HCT116 (cell line): ENCODE measurements around the gene DYNLT2. TPM values are rescaled to one million over a fixed set of nuclear protein-coding genes. Genes with fewer than 3 reads are reported as not detected.

Source experiments
- ATAC-seq: fragments of 200-7000 bp; cut with Tn5 transposase; 2 replicates; pipeline ENCODE4 v1.9.1; 2020; ENCODE audit warnings: mild to moderate bottlenecking, moderate library complexity
- BruUV-seq: library from RNA; stranded (reverse); fragments of 400-500 nt; replicated peaks from 2 replicates; lab custom pipeline; 2021; lab: Mats Ljungman, UMichigan
- CTCF ChIA-PET: fragments of 300-600 bp; sonication (Branson Sonifier 250); formaldehyde crosslinking; loops from one replicate; lab custom pipeline; 2021; ENCODE audit warnings: antibody characterized with exemption; lab: Charles Lee
- POLR2A ChIA-PET: fragments of 300-600, 350-600 bp; sonication (Branson Sonifier 250); formaldehyde crosslinking; loops from one replicate; lab custom pipeline; 2021; ENCODE audit warnings: antibody characterized with exemption; lab: Charles Lee
- RAD21 ChIA-PET, 2 experiments: fragments of 300-600 bp; sonication (Branson Sonifier 250); formaldehyde crosslinking; loops; one replicate each; lab custom pipeline; 2023; ENCODE audit warnings: low total read pairs in 2 of 2; ENCODE audit not compliant: uncharacterized antibody in 2 of 2, unreplicated experiment in 2 of 2, low non-redundant PET in 1 of 2; lab: Charles Lee
- DNase-seq: peaks from one replicate; pipeline ENCODE4 v3.0.0-alpha.2; 2010; ENCODE audit warnings: low read depth, low spot score
- H2AFZ ChIP-seq: fragments of 200-600 bp; shearing (Covaris generic), sonication (generic); 2 replicates; pipeline ENCODE4 v1.6.1; 2017; ENCODE audit warnings: low read depth, mixed run types, mixed read lengths, antibody characterized with exemption, low read length; ENCODE audit not compliant: poor library complexity, severe bottlenecking
- H3K27ac ChIP-seq: 2 replicates; pipeline ENCODE4 v1.5.1; 2012; ENCODE audit warnings: low read depth, low read length
- H3K27me3 ChIP-seq: fragments of 200-600 bp; sonication (generic); 2 replicates; pipeline ENCODE4 v1.6.1; 2016; ENCODE audit warnings: mixed run types, low read length, mixed read lengths; ENCODE audit not compliant: insufficient read depth
- H3K36me3 ChIP-seq, 2 experiments: fragments of 200-500 bp in 1 of 2; fragments of 200-600 bp in 1 of 2; sonication (Bioruptor generic) in 1 of 2; sonication (generic) in 1 of 2; 2 replicates each; pipeline versions ENCODE4 v1.5.1 to v1.6.1; 2014 to 2016; ENCODE audit warnings: low read length in 2 of 2, inconsistent platforms in 1 of 2, mixed read lengths in 1 of 2, mixed run types in 1 of 2; ENCODE audit not compliant: insufficient read depth in 2 of 2, control insufficient read depth in 1 of 2
- H3K4me1 ChIP-seq, 2 experiments: fragments of 200-600 bp in 1 of 2; sonication (generic) in 1 of 2; 2 replicates each; pipeline versions ENCODE4 v1.5.1 to v1.6.1; 2012 to 2017; ENCODE audit warnings: low read length in 2 of 2, inconsistent platforms in 1 of 2, mild to moderate bottlenecking in 1 of 2, mixed read lengths in 1 of 2, mixed run types in 1 of 2, moderate library complexity in 1 of 2; ENCODE audit not compliant: insufficient read depth in 2 of 2, control insufficient read depth in 1 of 2
- H3K4me2 ChIP-seq: fragments of 200-600 bp; sonication (generic); 2 replicates; pipeline ENCODE4 v1.6.1; 2017; ENCODE audit warnings: mixed run types, low read length, mixed read lengths
- H3K4me3 ChIP-seq, 2 experiments: fragments of 200-600 bp in 1 of 2; sonication (generic) in 1 of 2; replicated peaks in 1 of 2; 2 replicates each; pipeline ENCODE4 v1.5.1; 2011 to 2016; ENCODE audit warnings: low read length in 2 of 2, control low read depth in 1 of 2, low read depth in 1 of 2, mild to moderate bottlenecking in 1 of 2, mixed read lengths in 1 of 2, mixed run types in 1 of 2
- H3K79me2 ChIP-seq: fragments of 200-600 bp; sonication (generic); 2 replicates; pipeline ENCODE4 v1.6.1; 2017; ENCODE audit warnings: mild to moderate bottlenecking, mixed run types, low read length, moderate library complexity, mixed read lengths; ENCODE audit not compliant: insufficient read depth
- H3K9ac ChIP-seq: fragments of 200-600 bp; sonication (generic); 2 replicates; pipeline ENCODE4 v1.6.1; 2016; ENCODE audit warnings: low read length, mixed read lengths
- H3K9me2 ChIP-seq: fragments of 200-600 bp; sonication (generic), shearing (Covaris generic); 2 replicates; pipeline ENCODE4 v1.6.1; 2017; ENCODE audit warnings: mixed run types, mild to moderate bottlenecking, moderate library complexity; ENCODE audit not compliant: insufficient read depth
- H3K9me3 ChIP-seq, 2 experiments: fragments of 200-500 bp in 1 of 2; fragments of 200-600 bp in 1 of 2; sonication (Bioruptor generic) in 1 of 2; sonication (generic) in 1 of 2; 2 replicates each; pipeline ENCODE4 v1.6.1; 2014 to 2017; ENCODE audit warnings: low read length in 2 of 2, mixed read lengths in 2 of 2, inconsistent platforms in 1 of 2, low read depth in 1 of 2, mild to moderate bottlenecking in 1 of 2, mixed run types in 1 of 2, moderate library complexity in 1 of 2; ENCODE audit not compliant: control insufficient read depth in 1 of 2, insufficient read depth in 1 of 2
- H4K20me1 ChIP-seq: fragments of 200-600 bp; sonication (generic), shearing (Covaris generic); 2 replicates; pipeline ENCODE4 v1.6.1; 2017; ENCODE audit warnings: mixed run types, mild to moderate bottlenecking, moderate library complexity; ENCODE audit not compliant: insufficient read depth
- ELF1 ChIP-seq: IDR thresholded peaks from 2 replicates; pipeline ENCODE4 v1.6.1; 2012; ENCODE audit warnings: low read depth, borderline replicate concordance
- EZH2 ChIP-seq: fragments of 200-600 bp; sonication (generic); IDR thresholded peaks from 2 replicates; pipeline ENCODE4 v1.6.1; 2017; ENCODE audit warnings: antibody characterized with exemption, mixed run types
- FOSL1 ChIP-seq: IDR thresholded peaks from 2 replicates; pipeline ENCODE4 v1.6.1; 2012; ENCODE audit warnings: low read depth
- JUND ChIP-seq: IDR thresholded peaks from 2 replicates; pipeline ENCODE4 v1.6.1; 2012
- MAX ChIP-seq: IDR thresholded peaks from 2 replicates; pipeline ENCODE4 v1.6.1; 2012
- RAD21 ChIP-seq: IDR thresholded peaks from 2 replicates; pipeline ENCODE4 v1.6.1; 2012; ENCODE audit warnings: low read depth, mild to moderate bottlenecking
- REST ChIP-seq: IDR thresholded peaks from 2 replicates; pipeline ENCODE4 v1.6.1; 2012; ENCODE audit warnings: low read depth
- SP1 ChIP-seq: IDR thresholded peaks from 2 replicates; pipeline ENCODE4 v1.6.1; 2012; ENCODE audit warnings: low read depth
- SRF ChIP-seq: IDR thresholded peaks from 2 replicates; pipeline ENCODE4 v1.6.1; 2012; ENCODE audit warnings: low read depth
- TCF7L2 ChIP-seq: IDR thresholded peaks from 2 replicates; pipeline ENCODE4 v1.7.0; 2011; ENCODE audit warnings: borderline replicate concordance, inconsistent platforms; ENCODE audit not compliant: insufficient read depth, insufficient read length; ENCODE audit errors: extremely low read depth
- ZBTB33 ChIP-seq: IDR thresholded peaks from 2 replicates; pipeline ENCODE4 v1.6.1; 2011; ENCODE audit warnings: mild to moderate bottlenecking, low read length, moderate library complexity; ENCODE audit not compliant: insufficient replicate concordance; ENCODE audit errors: extremely low read depth
- intact Hi-C: fragments of 100-400 bp; cut with micrococcal nuclease; formaldehyde crosslinking; loops from 2 replicates; pipeline ENCODE4 v1.10.0; 2022
- total RNA-seq: library from RNA; stranded (reverse); gene quantifications from one replicate; pipeline ENCODE4 v1.2.1, GENCODE V29; 2021; ENCODE audit not compliant: unreplicated experiment

The DYNLT2 gene
- total RNA-seq, 1 experiment from 2014 or later, result 1.5 TPM

- BruUV-seq, result no TSS peak
- ChIA-PET CTCF (interaction anchor here (1.0 to 2.4 kb wide), 2 partner anchors 11 to 31 kb away, joined by 3 to 12 read pairs; no protein-coding TSS in a partner anchor), RAD21 (no interaction called here), POLR2A (no interaction called here)
- DNase-seq (peak; percentile 13), ATAC-seq (peak; percentile 85)
- Histone ChIP-seq H3K27ac (peak overlapping the region; percentile 6; the same call in 1 of the 2 replicates), H3K9me2 (no peaks in the 10 kb centered on the region), H3K4me3 (peak overlapping the region in 1 of 2 experiments; percentile 4; a peak in 1 of 4 replicates), H2AFZ (no peak overlapping the region), H3K79me2 (no peaks in the 10 kb centered on the region), H3K27me3 (peaks cover 24% of the 10 kb centered on the region; the same call in 1 of the 2 replicates), H3K36me3 (no peaks in the 10 kb centered on the region), H3K9ac (no peak overlapping the region), H3K4me1 (peaks cover 12 to 15% of the 10 kb centered on the region in 2 experiments), H4K20me1 (no peaks in the 10 kb centered on the region), H3K9me3 (no peaks in the 10 kb centered on the region), H3K4me2 (peak overlapping the region; percentile 43)
- intact Hi-C loops, result no loop called here
- TF ChIP-seq RAD21 (no peak), FOSL1 (peak; percentile 77; the same call in 1 of the 2 replicates), TCF7L2 (peak; percentile 13), MAX (peak; percentile 41), SRF (no peak), JUND (peak; percentile 64)
Observed at GRCh38 chr6:169800668-169801395, 49.5 kb upstream of the DYNLT2 start.

- no peak overlapping the region for H2AFZ ChIP-seq
- no peaks in the 10 kb centered on the region for H4K20me1 ChIP-seq
- H3K36me3 ChIP-seq, result no peaks in the 10 kb centered on the region
- peaks cover 21% of the 10 kb centered on the region; the same call in 1 of the 2 replicates for H3K27me3 ChIP-seq
- H3K27ac ChIP-seq, result no peak overlapping the region
- ChIA-PET CTCF (interaction anchor here (1.0 to 2.4 kb wide), 2 partner anchors 10 to 32 kb away, joined by 3 to 12 read pairs; no protein-coding TSS in a partner anchor), RAD21 (no interaction called here), POLR2A (no interaction called here)
- intact Hi-C loops, result no loop called here
- no peak overlapping the region for H3K9ac ChIP-seq
- H3K4me3 ChIP-seq, result peak overlapping the region in 1 of 2 experiments; percentile 4; a peak in 1 of 4 replicates
- no peaks in the 10 kb centered on the region for H3K79me2 ChIP-seq
- BruUV-seq, result no TSS peak
- peak overlapping the region; percentile 43 for H3K4me2 ChIP-seq
- no peaks in the 10 kb centered on the region for H3K9me2 ChIP-seq
- H3K4me1 ChIP-seq, result peaks cover 12 to 15% of the 10 kb centered on the region in 2 experiments
- no peak for DNase-seq
- H3K9me3 ChIP-seq, result no peaks in the 10 kb centered on the region
- ATAC-seq, result peak; percentile 64; the same call in 1 of the 2 replicates
- TF ChIP-seq FOSL1 (no peak), SRF (no peak), ELF1 (no peak), TCF7L2 (no peak), REST (no peak), ZBTB33 (no peak), EZH2 (no peak), JUND (no peak), SP1 (no peak)
Observed at GRCh38 chr6:169800116-169800667, 48.8 kb upstream of the DYNLT2 start.
